Measurements from ENCODE around the gene NUP133.
"Not testable (repeated sequence)": the region's sequence is repeated elsewhere in the genome, so short reads cannot be mapped to it uniquely, and the experiment has no call there.

Gene NUP133

DNA sequence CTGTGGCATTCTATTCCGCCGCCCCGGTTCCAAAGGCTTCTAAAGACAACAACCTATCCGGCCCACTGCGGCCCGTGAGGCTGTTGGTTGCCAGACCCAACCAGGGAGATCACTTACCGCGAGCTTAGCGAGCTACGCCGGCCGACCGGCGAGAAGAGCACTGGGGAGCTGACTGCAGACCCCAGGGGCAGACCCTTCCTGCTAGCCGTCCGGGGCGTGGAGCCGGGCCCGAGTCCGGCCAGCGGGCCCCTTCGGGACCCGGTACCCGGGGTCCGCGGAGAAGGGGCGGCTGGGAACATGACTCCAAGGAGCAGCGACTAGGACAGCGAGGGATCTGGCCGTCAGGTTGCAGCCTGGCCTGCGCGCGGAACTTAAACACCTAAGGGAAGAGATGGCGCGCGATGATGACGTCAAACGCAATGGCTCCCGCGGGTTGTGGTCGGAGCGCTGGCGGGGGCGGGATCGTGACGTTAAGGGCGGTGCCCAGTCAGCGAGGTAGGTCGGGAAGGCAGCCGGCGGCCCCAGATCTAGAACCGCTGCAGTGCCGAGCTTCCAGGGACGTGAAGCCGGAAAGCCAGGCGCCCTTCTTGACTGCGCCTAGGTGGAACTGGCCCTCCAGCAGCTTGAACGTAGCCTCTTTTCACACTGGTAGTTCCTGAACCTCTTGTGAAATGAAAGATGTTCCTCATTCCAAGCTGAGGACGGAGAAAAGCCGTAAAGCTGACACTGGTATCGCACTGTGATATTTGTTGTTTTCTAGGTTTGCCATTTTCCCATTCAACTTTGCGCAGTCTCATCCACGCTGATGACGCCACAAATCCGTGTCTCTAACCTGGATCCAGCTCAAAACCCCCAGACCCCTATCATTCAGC is at the start of gene NUP133:
NUP133 (minus strand) TSS at position 391 of the 872 bp plus-strand sequence; CDS start at position 299, 92 bp downstream.
- DNase-seq = peak; percentile 96

DNA sequence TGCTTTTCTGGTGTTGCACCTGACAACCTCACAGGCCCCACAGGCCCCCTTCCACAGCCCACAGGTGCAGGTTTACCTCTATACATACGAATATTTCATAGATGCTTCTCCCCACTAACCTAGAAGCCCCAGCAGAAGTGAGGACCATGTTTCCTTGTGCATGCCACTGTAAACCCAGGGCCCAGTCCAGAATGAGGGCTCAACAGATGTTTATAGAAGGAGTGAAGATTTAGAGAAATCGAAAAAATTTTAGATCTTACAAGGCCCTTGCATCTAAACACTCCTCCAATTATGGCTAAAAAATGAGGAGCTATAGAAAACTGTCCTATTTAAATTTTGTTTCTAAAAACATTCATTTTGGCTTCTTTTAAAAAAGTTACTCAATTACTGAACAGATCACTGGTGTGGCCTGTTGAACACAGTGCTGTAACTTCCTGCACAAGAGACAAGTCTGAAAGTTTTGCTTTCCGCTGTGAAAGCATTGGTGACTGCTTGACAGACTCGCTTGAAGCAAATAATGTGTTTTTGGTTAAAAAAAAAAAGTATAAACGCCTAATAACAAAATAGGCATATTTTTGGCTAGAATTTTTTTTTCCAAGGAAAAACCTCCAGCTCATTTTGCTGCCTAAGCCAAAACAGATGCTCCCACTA is 49.2 kb upstream of the NUP133 start:
- peak; percentile 34 for DNase-seq

DNA sequence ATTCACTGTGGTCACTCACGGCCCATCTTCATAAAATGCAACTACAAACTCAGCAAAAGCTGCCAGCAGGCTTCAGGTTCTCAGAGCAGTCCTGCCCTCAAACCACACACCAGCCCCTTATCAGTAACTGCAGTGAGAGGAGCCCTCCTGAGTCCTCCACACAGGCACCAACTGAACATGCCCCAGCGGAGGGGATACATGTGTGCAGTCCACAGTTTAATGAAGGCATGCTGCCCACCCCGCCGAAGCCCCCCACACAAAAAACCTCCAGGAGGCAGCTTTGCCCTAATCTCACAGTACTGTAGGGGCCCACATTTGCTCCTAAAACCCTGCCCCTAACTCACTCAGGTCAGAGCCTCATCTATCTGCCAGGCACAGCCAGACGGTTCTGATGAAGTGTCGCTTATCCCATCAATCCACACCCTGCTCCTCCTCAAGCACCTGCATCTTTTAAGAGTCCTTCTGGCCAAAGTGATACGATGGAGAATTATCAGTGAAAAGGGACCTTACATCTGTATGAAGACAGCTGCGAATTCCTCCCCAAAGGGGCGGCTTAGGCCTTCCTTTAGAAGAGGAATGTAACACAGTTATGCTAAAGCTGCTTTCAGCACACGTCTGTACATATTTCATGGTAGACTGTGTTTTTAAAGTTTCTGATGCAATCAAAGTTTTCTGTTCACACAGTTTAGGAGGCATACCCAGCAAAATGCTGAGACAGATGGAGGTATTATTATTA is 46.9 kb upstream of the NUP133 start:
- no peak for DNase-seq

DNA sequence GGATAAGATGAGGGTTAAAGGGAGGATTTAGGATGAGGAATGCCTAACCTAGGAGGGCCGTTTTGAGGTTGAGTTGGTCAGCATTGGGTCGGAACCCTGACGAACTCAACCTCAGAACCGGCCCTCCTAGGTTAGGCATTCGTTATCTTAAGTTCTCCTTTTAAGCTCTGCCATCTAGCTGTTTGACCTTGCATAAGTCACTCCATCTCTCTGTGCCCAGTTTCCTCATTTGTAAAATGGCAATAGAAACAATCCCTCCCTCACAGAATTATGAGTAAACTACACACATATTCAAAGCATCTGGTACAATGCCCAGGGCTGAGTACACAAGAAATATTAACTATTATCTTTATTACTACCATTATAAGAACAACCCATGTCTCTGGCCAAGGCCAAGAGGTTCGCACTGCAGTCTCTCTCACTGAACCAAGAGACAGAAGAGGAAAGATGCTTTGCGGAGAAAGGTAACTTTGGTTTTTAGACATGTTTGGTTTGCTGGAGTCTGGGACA is 45.5 kb upstream of the NUP133 start:
- DNase-seq = no peak

DNA sequence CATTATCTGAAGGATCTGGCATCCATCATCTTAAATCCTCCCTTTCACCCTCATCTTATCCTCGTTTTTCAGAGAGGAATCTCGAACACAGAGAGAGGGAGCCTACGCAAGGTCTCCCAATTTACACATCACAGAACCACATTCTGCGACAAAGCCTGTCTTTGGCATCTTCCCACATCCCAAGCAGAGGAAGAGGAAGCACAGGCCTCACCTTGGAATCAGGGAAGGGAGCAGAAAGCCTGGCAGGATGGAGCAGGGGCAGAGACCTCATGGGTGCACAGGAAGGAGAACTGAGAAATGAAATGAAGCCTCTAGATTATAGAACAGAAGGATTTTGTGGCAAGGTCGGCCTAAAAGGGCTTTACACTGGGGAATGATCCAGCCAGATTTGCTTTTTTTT is 44.6 kb upstream of the NUP133 start:
- DNase-seq = no peak

DNA sequence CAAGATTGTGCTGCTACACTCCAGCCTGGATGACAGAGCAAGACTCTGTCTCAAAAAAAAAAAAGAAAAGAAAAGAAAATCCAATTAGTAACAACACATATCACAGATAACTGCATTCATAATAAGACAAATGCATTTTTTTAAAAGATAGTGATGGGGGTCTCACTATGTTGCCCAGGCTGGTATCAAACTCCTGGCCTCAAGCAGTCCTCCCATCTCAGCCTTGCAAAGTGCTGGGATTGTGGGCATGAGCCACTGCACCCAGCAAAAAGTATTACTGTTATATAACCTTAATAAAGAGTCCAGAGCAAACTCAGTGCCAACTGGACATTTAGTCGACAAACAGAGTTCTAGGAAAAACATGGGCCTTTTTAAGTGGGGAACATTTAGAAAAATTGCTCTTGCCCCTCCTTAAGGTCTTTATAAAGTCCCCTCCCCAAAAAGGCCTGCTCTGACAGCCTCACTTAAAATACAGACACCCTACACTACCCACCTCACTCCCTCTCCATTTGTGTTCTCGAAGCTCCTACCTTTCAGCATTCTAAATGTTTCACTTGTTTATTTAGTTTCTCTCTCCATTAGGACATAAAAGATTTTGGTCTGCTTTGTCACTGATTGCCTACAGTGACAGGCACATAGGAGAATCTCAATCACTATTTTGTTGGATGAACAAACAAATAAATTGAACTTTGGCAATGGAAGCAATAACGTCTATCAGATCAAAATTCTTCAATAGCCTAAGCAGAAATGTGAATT is 42.8 kb upstream of the NUP133 start:
- DNase-seq = no peak

DNA sequence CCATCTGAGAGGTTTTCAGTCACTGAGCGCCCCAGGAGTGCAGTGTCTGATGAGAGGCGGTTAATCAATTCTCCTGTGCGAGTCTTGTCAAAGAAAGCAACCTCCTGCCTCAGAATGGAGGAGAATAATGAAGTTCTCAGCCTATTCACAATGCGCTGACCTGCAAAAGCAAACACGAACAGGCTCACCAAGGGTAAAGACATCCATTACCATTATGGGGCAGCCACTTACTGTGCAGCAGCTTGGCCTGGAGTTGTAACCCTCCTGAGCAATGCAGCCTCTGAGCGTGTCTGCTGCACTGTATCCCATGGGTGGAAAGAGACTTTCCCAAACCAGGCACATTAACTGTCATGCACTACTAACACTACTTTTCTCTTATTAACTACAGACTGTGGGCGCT is 39.4 kb upstream of the NUP133 start:
- no peak for DNase-seq

DNA sequence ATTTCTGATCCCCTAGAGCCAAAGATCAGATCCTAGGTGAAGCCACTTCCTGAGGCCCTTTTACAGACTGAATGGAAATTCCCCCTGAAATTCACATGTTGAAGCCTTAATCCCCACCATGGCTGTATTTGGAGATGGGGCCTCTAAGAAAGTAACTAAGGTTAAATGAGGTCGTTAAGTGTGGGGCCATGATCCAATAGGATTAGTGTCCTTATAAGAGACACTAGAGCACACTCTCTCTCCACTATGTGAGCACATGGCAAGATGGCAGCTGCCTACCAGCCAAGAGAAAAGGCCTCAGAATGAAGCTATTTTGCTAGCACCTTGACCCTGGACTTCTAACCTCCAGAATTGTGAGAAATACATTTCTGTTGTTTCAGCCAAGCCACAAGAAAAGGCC is 36.4 kb upstream of the NUP133 start:
- no peak for DNase-seq

DNA sequence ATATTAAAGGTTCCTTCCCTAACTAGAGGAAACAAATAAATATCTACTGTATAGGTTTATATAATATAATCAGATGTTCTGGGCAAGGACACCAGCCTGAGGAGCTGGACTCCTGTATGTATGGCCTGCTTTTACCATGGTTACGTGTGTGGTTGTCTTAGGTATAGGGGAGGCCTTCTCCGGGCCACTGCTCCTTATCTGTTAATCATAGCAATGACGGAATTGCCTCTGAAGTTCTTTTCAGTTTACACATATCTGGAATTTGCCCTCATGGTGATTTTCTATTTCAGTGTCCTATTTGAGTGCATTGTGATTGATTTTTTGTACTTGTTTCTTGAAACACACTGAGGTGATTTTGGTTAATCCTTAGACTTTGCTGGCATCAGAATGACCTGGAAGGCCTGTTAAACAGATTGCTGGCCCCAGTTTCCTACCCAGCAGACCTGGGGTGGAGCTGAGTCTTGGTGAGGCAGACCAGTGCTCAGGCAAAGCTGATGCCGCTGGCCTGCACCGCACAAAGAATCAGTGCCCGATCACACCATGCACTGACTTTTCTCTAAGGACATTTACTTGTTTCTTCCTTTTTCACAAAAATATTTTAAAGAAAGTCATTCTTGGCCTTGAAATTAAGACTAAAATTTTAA is 31.8 kb upstream of the NUP133 start:
- no peak for DNase-seq

DNA sequence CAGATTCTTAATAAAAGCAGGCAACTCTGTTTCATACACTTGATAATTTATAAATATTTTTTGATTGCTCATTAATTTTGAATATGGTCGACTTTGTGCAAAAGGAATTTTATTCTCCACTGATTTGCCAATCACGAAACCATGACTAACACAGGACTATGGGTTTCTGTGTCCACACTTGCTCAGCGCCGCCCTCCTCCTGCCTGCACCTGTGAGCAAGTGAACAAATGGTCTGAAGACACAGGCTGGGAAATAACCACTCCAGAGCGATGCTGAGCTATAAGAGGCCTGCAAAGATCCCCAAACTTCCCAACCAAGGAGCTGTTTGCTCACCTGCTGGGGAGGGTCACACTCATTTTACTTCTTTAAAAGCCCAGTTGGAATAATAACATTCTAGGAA is 30.8 kb upstream of the NUP133 start:
- no peak for DNase-seq

DNA sequence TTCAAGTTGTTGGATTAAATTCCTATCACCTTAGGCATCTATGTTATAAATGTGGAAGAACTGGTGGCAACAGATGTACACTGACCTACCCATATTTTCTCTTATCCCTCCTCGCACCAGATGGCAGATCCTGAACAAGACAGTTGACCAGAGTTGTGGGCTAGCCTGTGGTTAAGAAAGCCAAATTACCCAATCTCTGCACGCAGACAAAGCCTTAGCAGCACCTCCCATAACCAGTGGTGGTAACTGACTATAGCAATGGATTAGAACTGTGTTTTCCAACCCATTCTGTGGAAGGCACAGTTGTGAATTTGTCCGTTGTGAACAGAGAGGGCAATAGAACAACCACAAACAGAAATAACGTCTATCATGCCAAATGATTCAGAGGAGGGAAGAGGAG is 29.8 kb upstream of the NUP133 start:
- DNase-seq = no peak

DNA sequence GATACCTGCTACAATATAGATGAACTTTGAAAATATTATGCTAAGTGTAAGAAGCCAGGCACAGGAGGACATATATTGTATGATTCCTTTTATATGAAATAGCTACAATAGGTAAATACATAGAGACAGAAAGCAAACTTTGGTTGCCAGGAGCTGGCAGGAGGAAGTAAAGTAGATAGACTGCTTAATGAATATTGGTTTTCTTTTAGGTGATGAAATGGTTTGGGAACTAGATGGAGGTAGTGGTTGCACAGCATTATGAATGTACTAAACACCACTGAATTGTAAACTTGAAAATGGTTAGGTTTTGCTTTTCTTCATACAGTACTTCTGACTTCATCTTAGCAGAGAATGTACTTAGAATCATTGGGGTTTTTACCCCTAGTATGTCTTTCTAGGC is 28.8 kb upstream of the NUP133 start:
- DNase-seq = no peak

DNA sequence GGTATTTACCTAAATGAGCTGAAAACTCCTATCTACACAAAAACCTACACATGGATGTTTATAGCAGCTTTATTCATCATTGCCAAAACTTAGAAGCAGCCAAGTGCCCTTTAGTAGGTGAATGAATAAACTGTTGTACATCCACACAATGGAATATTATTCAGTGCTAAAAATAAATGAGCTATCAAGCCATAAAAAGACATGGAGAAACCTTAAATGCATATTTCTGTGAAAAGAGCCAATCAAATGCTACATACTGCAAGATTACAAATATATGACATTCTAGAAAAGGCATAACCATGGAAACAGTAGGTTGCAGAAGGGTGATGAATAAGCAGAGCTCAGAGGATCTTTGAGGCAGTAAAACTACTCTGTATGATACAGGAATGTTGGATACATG is 27.1 kb upstream of the NUP133 start:
- DNase-seq = no peak

DNA sequence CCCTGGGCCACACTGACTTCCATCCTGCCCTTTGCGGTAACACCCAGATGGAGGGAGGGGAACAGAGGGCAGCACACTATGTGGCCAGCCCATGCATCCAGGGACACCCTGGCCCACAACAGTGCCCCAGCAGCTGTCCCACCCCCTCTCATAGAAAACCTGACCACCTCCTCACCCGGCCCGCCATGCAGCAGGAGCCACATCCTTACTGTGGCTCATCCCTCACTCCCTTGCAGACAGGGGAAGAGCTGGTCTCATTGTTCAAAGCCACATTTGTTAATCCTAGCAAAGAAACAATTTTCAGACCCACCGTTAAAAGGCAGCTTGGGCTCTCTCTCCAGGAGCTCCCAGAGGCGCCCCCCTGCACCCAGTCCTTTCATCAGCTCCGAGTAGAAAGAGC is 23.2 kb upstream of the NUP133 start:
- no peak for DNase-seq

DNA sequence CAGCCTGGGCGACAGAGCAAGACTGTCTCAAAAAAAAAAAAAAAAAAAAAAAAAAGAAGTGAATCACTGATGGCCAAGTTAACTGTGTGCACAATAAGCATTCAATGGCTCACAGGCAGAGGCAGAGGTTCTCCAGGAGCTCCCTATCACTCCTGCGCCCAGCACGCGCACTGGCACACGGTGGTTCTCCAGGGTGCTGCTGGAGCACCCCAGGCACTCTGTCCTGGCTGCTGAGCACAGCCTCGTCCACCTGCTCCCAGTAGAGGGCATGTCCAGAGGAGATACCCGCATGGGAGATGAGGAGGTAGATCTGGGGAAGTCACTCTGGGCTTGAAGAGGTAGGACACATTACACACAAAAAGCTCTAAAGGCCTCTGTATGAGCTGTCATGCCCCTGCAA is 21.5 kb upstream of the NUP133 start:
- DNase-seq = no peak

DNA sequence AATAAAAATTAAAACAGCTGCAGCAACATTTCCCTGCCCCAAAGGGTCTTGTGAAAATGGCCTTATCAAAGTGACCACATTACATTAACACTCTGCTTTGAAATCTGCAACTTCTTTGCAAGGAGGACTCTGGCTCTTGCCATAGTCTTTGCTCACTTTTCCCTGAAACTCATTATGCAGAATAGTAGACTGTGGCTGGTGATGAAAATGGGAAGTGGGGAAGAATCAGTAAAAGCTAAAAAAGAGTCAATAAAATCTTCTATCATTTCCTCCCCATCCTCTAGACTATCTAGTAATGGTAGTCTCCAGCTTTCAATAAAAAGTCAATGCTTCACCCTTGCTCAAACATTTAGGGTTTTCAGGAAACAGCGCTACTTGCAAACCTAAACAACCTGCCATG is 18.6 kb upstream of the NUP133 start:
- DNase-seq = no peak

DNA sequence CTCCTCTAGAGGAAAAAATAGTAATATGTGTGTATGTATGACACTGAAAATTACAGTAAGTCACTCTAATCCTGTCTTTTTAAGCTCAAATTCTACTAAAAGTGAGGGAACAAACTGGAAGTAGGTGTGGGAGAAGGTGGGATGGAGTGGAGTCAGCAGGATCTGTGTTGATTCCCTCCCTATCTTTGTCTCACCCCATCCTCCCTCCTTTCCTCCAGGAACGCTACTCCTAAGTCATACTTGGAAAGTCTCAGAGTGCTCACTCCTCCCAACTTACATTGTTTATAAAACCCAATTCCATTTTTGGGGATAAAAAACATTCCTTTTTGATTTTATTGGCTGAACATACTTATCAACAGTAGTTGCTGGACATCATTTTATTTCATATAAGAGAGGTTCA is 14.9 kb upstream of the NUP133 start:
- no peak for DNase-seq

DNA sequence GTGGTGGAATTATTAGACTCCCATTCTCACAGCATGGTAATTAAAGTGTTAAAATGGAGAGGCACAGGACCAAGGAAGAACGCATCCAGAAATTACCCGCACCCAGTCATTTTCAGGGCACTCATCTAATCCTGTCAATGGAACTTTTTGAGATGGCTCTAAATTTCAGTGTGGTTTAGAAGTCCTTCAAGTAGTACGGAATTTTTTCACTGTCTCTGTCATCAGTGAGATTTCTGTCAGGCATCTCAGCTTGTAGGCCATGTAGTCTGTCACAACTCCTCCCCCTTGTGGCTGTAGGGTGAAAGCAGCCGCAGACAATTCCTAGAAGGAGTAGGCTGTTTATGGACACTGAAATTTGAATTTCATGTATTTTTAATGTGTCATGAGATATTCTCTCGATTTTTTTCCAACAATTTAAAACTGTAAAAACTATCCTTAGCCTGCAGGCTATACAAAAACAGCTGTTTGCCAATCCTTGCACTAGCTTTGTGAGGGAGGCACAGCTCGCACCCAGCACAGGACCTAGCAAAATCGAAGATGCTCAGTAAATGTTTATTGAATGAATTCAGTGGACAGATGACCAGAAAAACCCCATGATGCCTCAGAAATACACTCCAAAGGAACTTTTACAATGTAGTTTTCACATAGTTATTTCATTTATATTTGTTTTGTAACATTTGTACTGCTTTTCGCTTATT is 6.6 kb upstream of the NUP133 start:
- DNase-seq = peak; percentile 77

DNA sequence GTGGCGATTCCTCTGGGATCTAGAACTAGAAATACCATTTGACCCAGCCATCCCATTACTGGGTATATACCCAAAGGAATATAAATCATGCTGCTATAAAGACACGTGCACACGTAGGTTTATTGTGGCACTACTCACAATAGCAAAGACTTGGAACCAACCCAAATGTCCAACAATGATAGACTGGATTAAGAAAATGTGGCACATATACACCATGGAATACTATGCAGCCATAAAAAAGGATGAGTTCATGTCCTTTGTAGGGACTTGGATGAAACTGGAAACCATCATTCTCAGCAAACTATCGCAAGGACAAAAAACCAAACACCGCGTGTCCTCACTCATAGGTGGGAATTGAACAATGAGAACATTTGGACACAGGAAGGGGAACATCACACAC is 3.5 kb upstream of the NUP133 start:
- DNase-seq = not testable (repeated sequence)

DNA sequence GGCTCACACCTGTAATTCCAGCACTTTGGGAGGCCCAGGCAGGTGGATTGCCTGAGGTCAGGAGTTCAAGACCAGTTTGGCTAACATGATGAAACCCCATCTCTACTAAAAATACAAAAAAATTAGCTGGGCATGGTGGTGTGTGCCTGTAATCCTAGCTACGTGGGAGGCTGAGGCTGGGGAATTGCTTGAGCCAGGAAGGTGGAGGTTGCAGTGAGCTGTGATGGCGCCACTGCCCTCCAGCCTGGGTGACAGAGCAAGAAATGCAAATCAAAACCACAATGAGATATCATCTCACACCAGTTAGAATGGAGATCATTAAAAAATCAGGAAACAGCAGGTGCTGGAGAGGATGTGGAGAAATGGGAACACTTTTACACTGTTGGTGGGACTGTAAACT is 3.1 kb upstream of the NUP133 start:
- not testable (repeated sequence) for DNase-seq

DNA sequence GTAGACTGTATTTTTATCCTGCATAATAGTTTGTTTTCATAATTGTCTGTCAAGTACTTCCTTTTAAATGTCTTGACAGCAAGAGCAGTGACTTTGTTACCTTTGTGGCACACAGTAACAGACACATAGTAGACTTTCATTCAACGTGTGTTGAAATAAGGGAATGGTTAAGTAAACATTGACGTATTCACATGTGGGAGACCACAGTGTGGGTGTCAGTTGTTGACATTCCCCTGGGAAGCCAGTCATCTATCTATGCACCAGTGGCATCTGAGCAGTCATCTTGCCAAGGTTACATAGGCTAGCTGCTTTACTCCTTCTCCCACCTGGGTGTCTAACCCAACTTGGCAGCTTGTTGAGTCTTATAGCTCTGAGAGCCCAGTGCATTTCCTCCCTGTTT is 1.4 kb upstream of the NUP133 start:
- DNase-seq = no peak
